Measurements from ENCODE around the gene MBOAT2. TPM values are rescaled to one million over a fixed set of nuclear protein-coding genes. Genes with fewer than 3 reads are reported as not detected.

The MBOAT2 gene
- total RNA-seq, 4 donors from 2014 or later, result 5.7 to 12.6 (median 7.4) TPM

- no peak for TF ChIP-seq CTCF (IDR thresholded peaks at IDR 0.05)
- no peak for DNase-seq (ENCODE audit: low spot score)
- ATAC-seq (ENCODE audit: low FRiP score), result no peak
Measured at GRCh38 chr2:9017411-9017810, 13.9 kb upstream of the MBOAT2 start.

DNA sequence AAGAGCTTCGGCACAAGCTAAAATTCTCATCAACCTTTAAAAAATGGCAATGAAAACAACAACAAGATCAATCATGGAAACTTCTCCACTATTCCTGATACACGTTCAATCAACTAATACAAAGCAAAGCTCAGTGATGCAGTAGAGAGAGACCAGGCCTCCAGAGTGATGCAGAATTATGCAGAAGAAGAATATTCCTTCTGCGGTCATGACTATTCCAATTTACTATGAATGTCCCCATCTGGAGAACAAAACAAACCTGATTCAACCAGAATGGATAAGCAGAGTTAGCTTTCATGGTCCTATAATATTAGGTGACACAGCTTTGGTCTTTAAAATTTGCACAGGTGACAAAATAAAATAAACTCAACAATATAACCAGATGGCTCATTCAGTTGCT is 12.5 kb upstream of the MBOAT2 start:
- no peak for TF ChIP-seq CTCF (IDR thresholded peaks at IDR 0.05)
- DNase-seq (ENCODE audit: low spot score) (no peak), ATAC-seq (ENCODE audit: low FRiP score) (no peak)

GRCh38 chr2:9013403-9013802 is 9.9 kb upstream of the MBOAT2 start:
- ATAC-seq (ENCODE audit: low FRiP score) (no peak), DNase-seq (ENCODE audit: low spot score) (no peak)
- no peak for TF ChIP-seq CTCF (IDR thresholded peaks at IDR 0.05)

DNA sequence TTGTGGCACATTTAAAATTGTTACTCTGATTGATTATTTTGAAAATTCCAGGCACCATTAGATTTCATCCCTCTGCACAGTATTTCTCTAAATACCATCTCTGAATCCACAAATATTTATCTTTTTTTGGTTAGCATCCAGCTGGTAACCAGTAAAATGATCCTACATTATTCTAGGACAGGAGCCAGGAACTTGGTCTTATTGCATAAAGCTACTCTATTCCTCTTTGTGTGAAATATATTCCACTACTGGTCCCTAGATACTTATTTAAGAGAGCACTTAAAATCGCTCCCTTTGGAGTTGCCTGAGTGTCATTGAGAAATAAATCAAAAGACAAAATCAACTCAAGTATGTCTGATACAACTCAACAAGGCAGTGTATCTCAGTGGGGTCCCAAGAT is 7.4 kb upstream of the MBOAT2 start:
- no peak for TF ChIP-seq CTCF (IDR thresholded peaks at IDR 0.05)
- ATAC-seq (ENCODE audit: low FRiP score) (no peak), DNase-seq (ENCODE audit: low spot score) (no peak)

- DNase-seq (ENCODE audit: low spot score) (no peak), ATAC-seq (ENCODE audit: low FRiP score) (no peak)
- TF ChIP-seq CTCF (IDR thresholded peaks at IDR 0.05), result no peak
Measured at GRCh38 chr2:9008951-9009664, 5.6 kb upstream of the MBOAT2 start.

DNA sequence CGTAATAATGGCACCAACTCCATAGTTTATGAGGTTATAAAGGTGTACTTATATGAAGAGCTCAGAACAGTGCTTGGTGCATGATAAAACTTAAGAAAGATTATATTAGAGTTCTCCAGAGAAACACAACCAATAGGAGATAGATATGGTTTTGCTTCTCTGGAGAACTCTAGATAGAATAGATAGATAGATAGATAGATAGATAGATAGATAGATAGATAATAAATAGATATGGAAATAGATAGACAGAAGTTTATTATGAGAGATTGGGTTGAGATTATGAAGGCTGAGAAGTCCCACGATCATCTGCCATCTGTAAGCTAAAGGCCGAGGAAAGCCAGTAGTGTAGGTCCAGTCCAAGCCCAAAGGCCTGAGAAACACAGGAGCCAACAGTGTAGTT is 2.9 kb upstream of the MBOAT2 start:
- no peak for TF ChIP-seq CTCF (IDR thresholded peaks at IDR 0.05)
- ATAC-seq (ENCODE audit: low FRiP score) (no peak), DNase-seq (ENCODE audit: low spot score) (no peak)
